ENCODE results near the gene AKNA. TPM values are rescaled to one million over a fixed set of nuclear protein-coding genes. Genes with fewer than 3 reads are reported as not detected.

Gene AKNA
- total RNA-seq, 1 experiment from 2014 or later = 2.9 TPM

- no peak for DNase-seq (ENCODE audit: low read depth)
These were observed 68.6 kb downstream of the AKNA start for GRCh38 chr9:114319147-114319546.

- no peak for DNase-seq (ENCODE audit: low read depth)
These were observed 69.4 kb downstream of the AKNA start for GRCh38 chr9:114318416-114318815.

DNA sequence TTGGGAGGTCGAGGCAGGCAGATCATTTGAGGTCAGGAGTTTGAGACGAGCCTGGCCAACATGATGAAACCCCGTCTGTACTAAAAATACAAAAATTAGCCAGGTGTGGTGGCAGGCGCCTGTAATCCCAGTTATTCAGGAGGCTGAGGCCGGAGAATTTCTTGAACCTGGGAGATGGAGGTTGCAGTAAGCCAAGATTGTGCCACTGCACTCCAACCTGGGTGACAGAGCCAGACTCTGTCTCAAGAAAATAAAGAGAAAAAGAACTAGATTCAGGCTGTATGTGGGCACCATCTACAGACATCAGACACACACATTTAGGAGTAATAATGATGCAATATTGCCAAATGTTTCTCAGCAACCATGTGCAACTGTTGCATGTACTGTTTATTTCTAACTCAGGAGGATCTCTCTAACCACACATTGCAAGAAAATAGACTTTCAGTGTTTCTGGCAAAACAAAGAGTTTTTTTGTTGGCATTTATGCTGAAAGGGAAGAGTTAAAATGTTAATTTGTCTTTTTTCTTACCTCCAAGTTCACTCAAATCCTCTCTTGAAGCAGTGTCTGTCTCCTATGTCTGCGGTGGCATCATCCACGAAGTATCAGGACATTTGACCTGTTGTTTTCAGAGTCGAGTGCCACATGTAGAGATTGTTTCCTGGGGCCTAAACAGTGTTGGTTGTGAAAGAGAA, 70.0 kb downstream of the AKNA start:
- no peak for DNase-seq (ENCODE audit: low read depth)

GRCh38 chr9:114316605-114317230, 71.1 kb downstream of the AKNA start:
- no peak for DNase-seq (ENCODE audit: low read depth)

DNA sequence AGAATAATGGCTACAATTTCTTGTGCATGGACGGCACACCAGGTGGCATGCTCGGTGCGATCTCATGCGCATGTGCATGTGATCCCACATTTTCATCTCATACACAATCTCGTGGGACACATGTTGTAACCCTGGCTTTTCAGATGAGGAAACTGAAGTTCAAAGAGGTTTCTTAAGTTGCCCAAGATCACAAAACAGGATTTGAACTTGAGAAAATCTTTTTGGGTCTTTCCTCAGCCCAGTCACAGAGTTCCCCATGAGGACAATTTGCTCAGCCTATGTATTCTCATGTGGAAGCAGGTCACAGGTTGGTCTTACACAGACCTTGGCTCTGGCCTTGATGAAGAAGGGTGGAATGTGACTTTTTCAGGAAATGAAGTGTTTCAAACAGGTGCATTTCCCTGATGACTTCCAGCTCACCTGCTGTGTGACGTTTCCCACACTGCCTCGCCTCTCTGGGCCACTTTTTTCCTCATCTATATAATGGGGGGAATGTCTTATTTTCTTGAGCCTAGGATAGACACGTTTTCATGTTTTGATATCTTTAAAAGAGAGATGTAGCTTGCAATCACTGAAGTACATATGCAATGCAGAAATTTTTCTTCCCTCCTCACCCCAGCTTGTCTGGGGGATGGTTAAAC, 71.9 kb downstream of the AKNA start:
- no peak for DNase-seq (ENCODE audit: low read depth)

- DNase-seq (ENCODE audit: low read depth) = no peak
These were observed 72.7 kb downstream of the AKNA start for GRCh38 chr9:114314881-114315722.

GRCh38 chr9:114314256-114314867, 73.4 kb downstream of the AKNA start:
- no peak for DNase-seq (ENCODE audit: low read depth)

GRCh38 chr9:114313186-114313585, 74.6 kb downstream of the AKNA start:
- DNase-seq (ENCODE audit: low read depth) = no peak

DNA sequence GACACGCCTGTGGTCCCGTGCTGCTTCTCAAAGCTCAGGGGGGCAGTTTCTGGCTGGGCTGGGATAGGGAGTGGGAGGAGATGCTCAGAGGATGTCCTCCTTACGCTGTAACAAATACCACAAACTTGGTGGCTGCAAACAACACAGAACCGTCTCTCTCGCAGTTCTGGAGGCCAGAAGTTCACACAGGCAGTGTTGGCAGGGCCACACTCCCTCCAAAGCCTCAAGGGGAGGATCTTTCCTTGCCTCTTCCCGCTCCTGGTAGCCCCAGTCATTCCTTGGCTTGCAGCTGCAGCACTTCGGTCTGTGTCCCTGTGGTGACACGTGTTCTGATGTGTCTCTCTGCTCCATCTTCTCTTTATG, 75.3 kb downstream of the AKNA start:
- no peak for DNase-seq (ENCODE audit: low read depth)

DNA sequence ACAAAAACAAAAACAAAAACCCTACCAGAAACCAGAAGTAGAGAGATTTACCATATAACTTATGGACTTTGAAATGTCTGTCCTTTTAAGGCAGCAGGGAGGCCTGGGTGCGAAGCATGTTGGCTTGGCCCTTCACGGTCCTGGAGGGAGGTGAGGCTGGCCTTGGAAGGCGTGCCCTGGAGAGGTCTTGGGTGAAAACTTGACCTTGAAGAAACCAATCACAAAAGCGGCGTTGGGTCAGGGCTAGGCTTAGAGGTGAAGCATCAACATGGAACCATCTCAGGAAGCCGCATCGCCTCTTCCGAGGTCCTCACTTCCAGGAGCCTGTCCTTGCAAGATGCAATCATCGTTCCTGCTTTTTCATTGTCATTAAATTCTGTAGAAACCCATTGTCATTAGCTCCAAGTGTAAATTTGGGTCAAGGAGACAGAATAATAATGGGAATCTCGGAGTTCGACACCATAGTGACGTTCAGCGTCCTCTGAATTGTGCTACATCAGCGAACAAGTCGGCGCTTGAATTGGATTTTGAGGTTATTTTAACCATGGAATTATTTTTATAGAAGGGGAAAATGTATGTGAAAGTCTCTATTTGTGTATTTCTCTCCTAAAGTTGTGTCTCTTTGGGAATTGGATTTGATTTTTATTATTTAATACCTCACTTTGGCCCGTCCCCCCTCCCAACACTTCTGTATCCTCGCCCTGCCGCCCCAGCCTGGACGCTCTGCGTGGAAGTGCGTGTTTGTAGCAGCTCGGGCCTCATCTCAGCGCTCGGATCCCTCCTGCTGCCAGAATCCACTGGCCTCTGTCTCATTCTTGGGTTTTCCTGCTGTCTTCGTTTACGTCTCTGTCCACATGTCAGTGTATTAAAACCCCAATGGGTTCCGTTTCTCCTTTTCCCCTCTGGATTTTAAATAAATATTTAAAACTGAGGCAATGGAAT, 75.9 kb downstream of the AKNA start:
- no peak for DNase-seq (ENCODE audit: low read depth)

- no peak for DNase-seq (ENCODE audit: low read depth)
These were observed 77.0 kb downstream of the AKNA start for GRCh38 chr9:114310471-114311450.

DNA sequence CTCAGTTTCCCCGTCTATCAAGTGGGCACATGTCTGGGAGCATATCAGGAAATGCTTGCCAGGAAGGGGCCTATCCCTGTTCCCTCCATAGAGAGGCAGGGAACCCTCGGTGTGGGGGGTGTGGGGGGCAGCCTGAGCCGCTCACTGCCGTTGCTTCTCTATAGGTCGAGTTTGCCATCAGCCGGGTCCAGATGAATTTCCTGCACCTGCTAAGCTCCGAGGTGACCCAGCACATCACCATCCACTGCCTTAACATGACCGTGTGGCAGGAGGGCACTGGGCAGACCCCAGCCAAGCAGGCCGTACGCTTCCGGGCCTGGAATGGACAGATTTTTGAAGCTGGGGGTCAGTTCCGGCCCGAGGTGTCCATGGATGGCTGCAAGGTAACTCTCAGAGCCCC, 78.7 kb downstream of the AKNA start:
- no peak for DNase-seq (ENCODE audit: low read depth)

DNA sequence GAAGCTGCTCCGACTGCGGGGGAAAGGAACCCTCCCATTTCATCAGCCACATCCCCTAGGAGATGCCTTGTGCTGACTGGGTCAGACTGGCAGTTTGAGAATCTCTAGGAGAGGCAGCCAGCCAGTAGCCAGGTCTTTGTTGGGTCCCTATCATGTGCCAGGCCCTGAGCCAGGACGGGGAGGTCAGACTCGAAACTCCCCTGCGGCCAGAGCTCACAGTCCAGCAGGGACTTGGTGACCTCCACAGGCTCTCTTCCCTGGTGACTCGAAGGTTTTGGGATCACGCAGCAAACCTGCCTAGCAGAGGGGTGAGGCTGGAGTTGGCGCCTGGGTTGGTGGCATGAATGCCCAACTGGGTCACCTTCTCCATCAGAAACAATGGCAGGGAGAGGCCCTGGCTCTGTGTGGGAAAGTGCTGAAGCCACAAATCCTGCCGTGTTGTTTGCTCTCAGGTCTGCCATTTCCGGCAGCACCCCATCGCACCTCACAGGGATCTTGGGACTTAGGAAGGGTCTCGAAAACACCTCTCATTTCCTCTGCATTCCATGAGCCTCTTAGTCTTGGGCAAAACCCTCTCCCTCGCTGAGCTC, 79.3 kb downstream of the AKNA start:
- no peak for DNase-seq (ENCODE audit: low read depth)

DNA sequence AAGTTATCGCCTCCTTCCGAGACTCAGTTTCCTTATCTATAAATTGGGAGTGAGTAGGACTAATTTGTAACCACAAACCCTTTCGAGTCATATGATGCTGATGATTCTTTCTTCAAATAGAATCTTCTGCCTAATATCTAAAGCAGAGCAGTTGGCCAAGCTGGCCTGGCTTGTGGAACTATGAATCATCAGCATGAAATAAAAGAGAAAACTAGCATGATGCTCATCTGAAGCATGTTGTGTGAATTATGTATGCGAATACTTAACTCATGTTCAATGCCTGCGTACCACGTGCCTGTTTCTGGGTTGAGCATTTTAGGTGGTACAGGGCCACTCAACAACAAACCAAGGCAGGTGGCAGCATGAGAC, 79.9 kb downstream of the AKNA start:
- no peak for DNase-seq (ENCODE audit: low read depth)

GRCh38 chr9:114304416-114305188, 83.2 kb downstream of the AKNA start:
- DNase-seq (ENCODE audit: low read depth) = no peak

GRCh38 chr9:114303977-114304376, 83.8 kb downstream of the AKNA start:
- DNase-seq (ENCODE audit: low read depth) = no peak

- no peak for DNase-seq (ENCODE audit: low read depth)
These were observed 84.2 kb downstream of the AKNA start for GRCh38 chr9:114303571-114303970.

DNA sequence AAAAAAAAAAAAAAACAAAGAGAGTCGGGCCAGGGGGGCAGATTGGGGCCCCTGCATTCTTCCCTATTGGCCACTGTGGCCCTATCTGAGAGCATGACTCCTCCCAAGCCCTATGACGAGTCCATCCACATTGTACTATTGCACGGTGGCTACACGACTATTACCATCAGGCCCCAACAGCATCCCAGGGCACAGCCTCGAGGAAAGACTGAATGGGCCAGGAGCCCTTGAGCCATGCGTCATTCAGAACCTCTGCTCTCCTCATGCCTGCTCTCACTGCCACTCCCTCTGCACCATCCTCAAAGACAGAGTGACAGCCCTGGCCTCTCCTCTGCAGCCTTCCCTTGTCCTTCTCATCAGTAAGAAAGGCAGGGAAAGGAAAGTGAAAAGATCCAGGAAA, 85.1 kb downstream of the AKNA start:
- no peak for DNase-seq (ENCODE audit: low read depth)
